Stimulated activated CD4-positive, alpha-beta T cell treated with anti-CD3 and anti-CD28 coated beads, Interleukin-1b, Interleukin-23, amount 100 ng/mL, for 24 hours (primary cell): ENCODE measurements around the gene BCKDK.

Experiments
- DNase-seq, 4 experiments: peaks; one replicate each; pipeline ENCODE4 v3.0.0-alpha.2; 2020; ENCODE audit warnings: low read depth in 4 of 4, low spot score in 1 of 4

BCKDK gene

GRCh38 chr16:31108035-31108793, at the start of gene BCKDK:
BCKDK (plus strand) TSS chr16:31108386; CDS start chr16:31109224, 838 bp downstream.
- DNase-seq = peak; percentile 47 to 73 (median 58)

GRCh38 chr16:31061126-31061812, 46.9 kb upstream of the BCKDK start:
- DNase-seq = no peak

GRCh38 chr16:31061813-31062440, 46.3 kb upstream of the BCKDK start:
- no peak for DNase-seq

GRCh38 chr16:31063495-31063842, 44.7 kb upstream of the BCKDK start:
- no peak for DNase-seq

- DNase-seq = no peak
These were observed 44.2 kb upstream of the BCKDK start for GRCh38 chr16:31063843-31064611.

- no peak for DNase-seq
These were observed 43.2 kb upstream of the BCKDK start for GRCh38 chr16:31064882-31065461.

- no peak for DNase-seq
These were observed 40.8 kb upstream of the BCKDK start for GRCh38 chr16:31067342-31067741.

GRCh38 chr16:31071861-31072260, 36.3 kb upstream of the BCKDK start:
- no peak for DNase-seq

- no peak for DNase-seq
These were observed 35.5 kb upstream of the BCKDK start for GRCh38 chr16:31072540-31073141.

GRCh38 chr16:31073142-31073969, 34.8 kb upstream of the BCKDK start:
- DNase-seq = peak; percentile 72 to 87 (median 84)

- peak; percentile 85 to 96 (median 94) for DNase-seq
These were observed 34.0 kb upstream of the BCKDK start, which contains the start of the genes ZNF646 and ZNF668 for GRCh38 chr16:31073970-31074813. ZNF646 (plus strand) TSS chr16:31074422; CDS start chr16:31076325, 1,903 bp downstream. ZNF668 (minus strand) TSS chr16:31074240; CDS start chr16:31064459, 9,781 bp downstream.

GRCh38 chr16:31074814-31075183, 33.4 kb upstream of the BCKDK start:
- no peak for DNase-seq

- DNase-seq = no peak
These were observed 31.9 kb upstream of the BCKDK start for GRCh38 chr16:31076319-31076718.

- DNase-seq = no peak
These were observed 31.2 kb upstream of the BCKDK start for GRCh38 chr16:31077024-31077423.

GRCh38 chr16:31077592-31078396, 30.4 kb upstream of the BCKDK start:
- DNase-seq = no peak

GRCh38 chr16:31078597-31079341, 29.4 kb upstream of the BCKDK start:
- no peak for DNase-seq

- no peak for DNase-seq
These were observed 28.7 kb upstream of the BCKDK start for GRCh38 chr16:31079342-31079944.
